ENCODE data around the gene RPL10. TPM values are rescaled to one million over a fixed set of nuclear protein-coding genes. Genes with fewer than 3 reads are reported as not detected.

Gene RPL10
- total RNA-seq, 4 donors from 2014 or later = 1,992 to 4,644 (median 2,626) TPM

GRCh38 chrX:154351183-154352011, 46.8 kb upstream of the RPL10 start:
- Histone ChIP-seq H3K27ac (peak overlapping the region in 3 of 4 donors; percentile 4 to 75 (median 46)), H3K36me3 (peaks cover 0 to 42% (median 0%) of the 10 kb centered on the region in 3 donors)

DNA sequence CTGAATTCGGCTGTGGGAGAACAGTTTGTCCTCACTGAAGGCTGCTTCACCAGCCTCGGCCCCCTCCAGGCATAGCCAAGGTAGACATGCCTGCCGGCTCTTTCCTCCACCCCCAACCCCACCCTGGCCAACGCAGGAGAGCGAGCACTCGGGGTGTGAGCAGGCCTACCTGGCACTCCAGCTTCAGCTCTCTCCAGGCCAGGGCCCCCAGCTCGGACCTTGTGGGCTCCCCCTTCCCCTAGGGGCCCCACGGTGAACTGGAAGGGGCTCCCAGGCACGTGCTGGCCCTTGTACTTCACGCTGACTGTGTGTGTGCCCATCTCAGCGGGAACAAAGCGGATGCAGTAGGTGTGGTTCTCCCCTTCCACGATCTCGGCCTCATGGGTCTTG, 46.2 kb upstream of the RPL10 start:
- no peak for TF ChIP-seq CTCF (IDR thresholded peaks at IDR 0.05)
- no peak for TF ChIP-seq POLR2A (IDR thresholded peaks at IDR 0.05)
- H3K36me3 ChIP-seq = peaks cover 0 to 46% (median 0%) of the 10 kb centered on the region in 3 donors
- H3K4me3 ChIP-seq = no peak overlapping the region
- no peaks in the 10 kb centered on the region for H3K27me3 ChIP-seq
- H3K9me3 ChIP-seq = no peaks in the 10 kb centered on the region
- H3K27ac ChIP-seq = peak overlapping the region in 3 of 4 donors; percentile 4 to 75 (median 46)
- peaks cover 0 to 4% (median 0%) of the 10 kb centered on the region in 4 donors for H3K4me1 ChIP-seq
- no peak for DNase-seq

More at GRCh38 chrX:154351183-154352011, 46.8 kb upstream of the RPL10 start:
- H3K27me3 ChIP-seq = no peaks in the 10 kb centered on the region
- no peaks in the 10 kb centered on the region for H3K9me3 ChIP-seq
- peak in 2 of 3 donors; percentile 61 to 82 for DNase-seq
- no peak overlapping the region for H3K4me3 ChIP-seq
- H3K4me1 ChIP-seq = peaks cover 0 to 4% (median 0%) of the 10 kb centered on the region in 4 donors
- TF ChIP-seq POLR2A (IDR thresholded peaks at IDR 0.05) (no peak), CTCF (IDR thresholded peaks at IDR 0.05) (no peak)

DNA sequence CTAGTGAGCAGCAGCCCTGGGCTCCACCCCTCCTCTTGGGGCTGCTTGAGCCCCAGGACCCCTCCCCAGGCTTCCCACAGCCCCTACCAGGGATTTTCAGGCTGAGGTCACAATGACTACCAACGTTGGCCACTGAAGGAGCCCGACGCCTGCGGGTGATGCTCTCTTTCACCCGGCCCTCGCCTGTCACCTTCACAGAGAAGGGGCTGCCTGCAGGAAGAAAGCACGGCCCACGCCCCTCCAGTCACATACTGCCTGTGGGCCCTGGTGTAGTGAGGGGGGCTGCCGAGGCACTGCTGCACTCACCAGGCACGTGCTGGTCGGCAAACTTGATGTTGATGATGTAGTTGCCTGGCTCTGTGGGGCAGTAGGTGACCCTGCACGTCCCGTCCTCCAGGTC, 45.7 kb upstream of the RPL10 start:
- TF ChIP-seq POLR2A (IDR thresholded peaks at IDR 0.05) = no peak
- no peak for TF ChIP-seq CTCF (IDR thresholded peaks at IDR 0.05)
- no peak for DNase-seq
- Histone ChIP-seq H3K4me3 (no peak overlapping the region), H3K36me3 (peaks cover 0 to 51% (median 0%) of the 10 kb centered on the region in 3 donors), H3K9me3 (no peaks in the 10 kb centered on the region), H3K27ac (peak overlapping the region in 2 of 4 donors; percentile 4 to 75), H3K4me1 (peaks cover 0 to 4% (median 0%) of the 10 kb centered on the region in 4 donors), H3K27me3 (no peaks in the 10 kb centered on the region)

GRCh38 chrX:154353172-154353843, 44.9 kb upstream of the RPL10 start:
- H3K4me3 ChIP-seq = no peak overlapping the region
- H3K4me1 ChIP-seq = peaks cover 0 to 4% (median 0%) of the 10 kb centered on the region in 4 donors
- peaks cover 0 to 59% (median 0%) of the 10 kb centered on the region in 3 donors for H3K36me3 ChIP-seq
- no peak overlapping the region for H3K27ac ChIP-seq
- no peaks in the 10 kb centered on the region for H3K27me3 ChIP-seq
- DNase-seq = no peak
- H3K9me3 ChIP-seq = no peaks in the 10 kb centered on the region
- TF ChIP-seq POLR2A (IDR thresholded peaks at IDR 0.05) = no peak
- TF ChIP-seq CTCF (IDR thresholded peaks at IDR 0.05) = no peak

- TF ChIP-seq CTCF (IDR thresholded peaks at IDR 0.05) = no peak
- TF ChIP-seq POLR2A (IDR thresholded peaks at IDR 0.05) = no peak
- no peak for DNase-seq
- Histone ChIP-seq H3K36me3 (peaks cover 0 to 66% (median 0%) of the 10 kb centered on the region in 3 donors), H3K4me1 (peaks cover 0 to 4% (median 0%) of the 10 kb centered on the region in 4 donors), H3K4me3 (no peak overlapping the region), H3K27me3 (no peaks in the 10 kb centered on the region), H3K27ac (no peak overlapping the region), H3K9me3 (no peaks in the 10 kb centered on the region)
Measured at GRCh38 chrX:154354013-154354412, 44.2 kb upstream of the RPL10 start.
